ENCODE results near the gene HSD17B13. TPM values are rescaled to one million over a fixed set of nuclear protein-coding genes. Genes with fewer than 3 reads are reported as not detected.
"Not testable (repeated sequence)": the region's sequence is repeated elsewhere in the genome, so short reads cannot be mapped to it uniquely, and the experiment has no call there.

The HSD17B13 gene
- total and polyA plus RNA-seq, 2 of the 4 experiments (the other 2 are of a cell fraction): not detected

DNA sequence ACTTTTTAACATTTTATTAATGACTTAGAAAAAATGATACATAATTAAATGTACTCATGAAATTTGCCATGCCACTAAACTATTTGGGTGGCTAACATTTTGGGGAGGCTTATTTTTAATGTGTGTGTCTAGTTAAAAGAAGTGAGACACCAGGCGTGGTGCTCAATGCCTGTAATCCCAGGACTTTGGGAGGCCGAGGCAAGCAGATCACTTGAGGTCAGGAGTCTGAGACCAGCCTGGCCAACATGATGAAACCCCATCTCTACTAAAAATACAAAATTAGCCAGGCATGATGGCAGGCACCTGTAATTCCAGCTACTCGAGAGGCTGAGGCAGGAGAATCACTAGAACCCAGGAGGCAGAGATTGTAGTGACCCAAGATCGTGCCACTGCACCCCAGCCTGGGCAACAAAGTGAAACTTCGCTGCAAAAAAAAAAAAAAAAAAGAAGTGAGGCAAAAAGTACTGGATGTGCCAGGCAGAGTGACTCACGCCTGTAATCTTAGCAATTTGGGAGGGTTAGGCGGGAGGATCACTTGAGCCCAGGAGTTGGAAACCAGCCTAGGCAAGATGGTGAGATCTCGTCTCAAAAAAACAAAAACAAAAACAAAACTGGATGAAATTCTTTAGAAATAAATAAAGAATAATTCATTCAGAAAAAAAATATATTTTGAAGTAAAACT is 19.4 kb upstream of the HSD17B13 start:
- WGBS, 2 experiments (ENCODE audit: extremely low coverage in 2 of 2, insufficient read length in 1 of 2): no CpG with 5 or more reads among the region's 8 CpGs
- intact Hi-C loops (cut with micrococcal nuclease): not testable (repeated sequence)

More for the DNA sequence above, 19.4 kb upstream of the HSD17B13 start:
- H3K4me3 ChIP-seq (ENCODE audit: insufficient read depth, low read depth, low read length); H3K27ac ChIP-seq (ENCODE audit: insufficient read depth, low read length); BruUV-seq (replicated peaks); POLR2A ChIA-PET (ENCODE audit: unreplicated experiment); H3K4me2 ChIP-seq (ENCODE audit: low read depth, low read length); H2AK9ac ChIP-seq (replicated peaks; ENCODE audit: low read depth, low read length, poor library complexity); H3K4ac ChIP-seq (ENCODE audit: low read depth, low read length); H3K18ac ChIP-seq (ENCODE audit: low read depth, low read length); DNase-seq; H3K14ac ChIP-seq (replicated peaks; ENCODE audit: low read depth, low read length); in situ Hi-C loops (cut with MboI; ENCODE audit: low sequenced_read_pairs); H4K20me1 ChIP-seq (ENCODE audit: insufficient read depth, low read length); H2AFZ ChIP-seq (replicated peaks; ENCODE audit: low read length, poor library complexity); H2BK20ac ChIP-seq (ENCODE audit: low read depth, low read length); H3K27me3 ChIP-seq (ENCODE audit: control insufficient read depth, insufficient read depth, low read length); H4K5ac ChIP-seq (ENCODE audit: low read depth, low read length); H3K79me1 ChIP-seq (ENCODE audit: low read depth in 1 of 2, low read length in 2 of 2); H3K4me1 ChIP-seq (ENCODE audit: control insufficient read depth, insufficient read depth, low read length); dilution Hi-C loops (cut with HindIII; ENCODE audit: low sequenced_read_pairs, unreplicated experiment); H3K9me1 ChIP-seq (ENCODE audit: insufficient read depth, low read length); H3K9ac ChIP-seq (ENCODE audit: low read depth, low read length); H3K56ac ChIP-seq (ENCODE audit: extremely low read depth, insufficient read depth, low read length); H2BK15ac ChIP-seq (ENCODE audit: low read depth, low read length); H3K23ac ChIP-seq (ENCODE audit: low read depth, low read length); H2AK5ac ChIP-seq (ENCODE audit: low read depth, low read length); H2BK120ac ChIP-seq (ENCODE audit: low read depth, low read length); H4K8ac ChIP-seq (ENCODE audit: low read depth in 2 of 2, low read length in 2 of 2); H2BK5ac ChIP-seq (ENCODE audit: low read depth, low read length, poor library complexity, severe bottlenecking); H3K9me3 ChIP-seq (ENCODE audit: control insufficient read depth, insufficient read depth, low read length); ATAC-seq (ENCODE audit: low read depth); H4K91ac ChIP-seq (ENCODE audit: insufficient read depth, low read depth, low read length): not testable (repeated sequence)
- CTCF ChIA-PET: interaction anchor here (0.5 kb wide), 1 partner anchor 53 kb away, joined by 4 read pairs; no protein-coding TSS in a partner anchor
- peaks cover 15% of the 10 kb centered on the region; the same call in 1 of the 2 replicates for H3K36me3 ChIP-seq (ENCODE audit: control insufficient read depth, insufficient read depth, low read length)

Data from IMR-90 (cell line).